HCT116 (cell line): ENCODE measurements around the gene THTPA. TPM values are rescaled to one million over a fixed set of nuclear protein-coding genes. Genes with fewer than 3 reads are reported as not detected.

ENCODE experiments used
- ATAC-seq: fragments of 200-7000 bp; cut with Tn5 transposase; 2 replicates; pipeline ENCODE4 v1.9.1; 2020; ENCODE audit warnings: mild to moderate bottlenecking, moderate library complexity
- BruUV-seq: library from RNA; stranded (reverse); fragments of 400-500 nt; replicated peaks from 2 replicates; lab custom pipeline; 2021; lab: Mats Ljungman, UMichigan
- CTCF ChIA-PET: fragments of 300-600 bp; sonication (Branson Sonifier 250); formaldehyde crosslinking; loops from one replicate; lab custom pipeline; 2021; ENCODE audit warnings: antibody characterized with exemption; lab: Charles Lee
- POLR2A ChIA-PET: fragments of 300-600, 350-600 bp; sonication (Branson Sonifier 250); formaldehyde crosslinking; loops from one replicate; lab custom pipeline; 2021; ENCODE audit warnings: antibody characterized with exemption; lab: Charles Lee
- RAD21 ChIA-PET, 2 experiments: fragments of 300-600 bp; sonication (Branson Sonifier 250); formaldehyde crosslinking; loops; one replicate each; lab custom pipeline; 2023; ENCODE audit warnings: low total read pairs in 2 of 2; ENCODE audit not compliant: uncharacterized antibody in 2 of 2, unreplicated experiment in 2 of 2, low non-redundant PET in 1 of 2; lab: Charles Lee
- DNase-seq: peaks from one replicate; pipeline ENCODE4 v3.0.0-alpha.2; 2010; ENCODE audit warnings: low read depth, low spot score
- H2AFZ ChIP-seq: fragments of 200-600 bp; shearing (Covaris generic), sonication (generic); 2 replicates; pipeline ENCODE4 v1.6.1; 2017; ENCODE audit warnings: low read depth, mixed run types, mixed read lengths, antibody characterized with exemption, low read length; ENCODE audit not compliant: poor library complexity, severe bottlenecking
- H3K27ac ChIP-seq: 2 replicates; pipeline ENCODE4 v1.5.1; 2012; ENCODE audit warnings: low read depth, low read length
- H3K27me3 ChIP-seq: fragments of 200-600 bp; sonication (generic); 2 replicates; pipeline ENCODE4 v1.6.1; 2016; ENCODE audit warnings: mixed run types, low read length, mixed read lengths; ENCODE audit not compliant: insufficient read depth
- H3K36me3 ChIP-seq, 2 experiments: fragments of 200-500 bp in 1 of 2; fragments of 200-600 bp in 1 of 2; sonication (Bioruptor generic) in 1 of 2; sonication (generic) in 1 of 2; 2 replicates each; pipeline versions ENCODE4 v1.5.1 to v1.6.1; 2014 to 2016; ENCODE audit warnings: low read length in 2 of 2, inconsistent platforms in 1 of 2, mixed read lengths in 1 of 2, mixed run types in 1 of 2; ENCODE audit not compliant: insufficient read depth in 2 of 2, control insufficient read depth in 1 of 2
- H3K4me1 ChIP-seq, 2 experiments: fragments of 200-600 bp in 1 of 2; sonication (generic) in 1 of 2; 2 replicates each; pipeline versions ENCODE4 v1.5.1 to v1.6.1; 2012 to 2017; ENCODE audit warnings: low read length in 2 of 2, inconsistent platforms in 1 of 2, mild to moderate bottlenecking in 1 of 2, mixed read lengths in 1 of 2, mixed run types in 1 of 2, moderate library complexity in 1 of 2; ENCODE audit not compliant: insufficient read depth in 2 of 2, control insufficient read depth in 1 of 2
- H3K4me2 ChIP-seq: fragments of 200-600 bp; sonication (generic); 2 replicates; pipeline ENCODE4 v1.6.1; 2017; ENCODE audit warnings: mixed run types, low read length, mixed read lengths
- H3K4me3 ChIP-seq, 2 experiments: fragments of 200-600 bp in 1 of 2; sonication (generic) in 1 of 2; replicated peaks in 1 of 2; 2 replicates each; pipeline ENCODE4 v1.5.1; 2011 to 2016; ENCODE audit warnings: low read length in 2 of 2, control low read depth in 1 of 2, low read depth in 1 of 2, mild to moderate bottlenecking in 1 of 2, mixed read lengths in 1 of 2, mixed run types in 1 of 2
- H3K79me2 ChIP-seq: fragments of 200-600 bp; sonication (generic); 2 replicates; pipeline ENCODE4 v1.6.1; 2017; ENCODE audit warnings: mild to moderate bottlenecking, mixed run types, low read length, moderate library complexity, mixed read lengths; ENCODE audit not compliant: insufficient read depth
- H3K9ac ChIP-seq: fragments of 200-600 bp; sonication (generic); 2 replicates; pipeline ENCODE4 v1.6.1; 2016; ENCODE audit warnings: low read length, mixed read lengths
- H3K9me2 ChIP-seq: fragments of 200-600 bp; sonication (generic), shearing (Covaris generic); 2 replicates; pipeline ENCODE4 v1.6.1; 2017; ENCODE audit warnings: mixed run types, mild to moderate bottlenecking, moderate library complexity; ENCODE audit not compliant: insufficient read depth
- H3K9me3 ChIP-seq, 2 experiments: fragments of 200-500 bp in 1 of 2; fragments of 200-600 bp in 1 of 2; sonication (Bioruptor generic) in 1 of 2; sonication (generic) in 1 of 2; 2 replicates each; pipeline ENCODE4 v1.6.1; 2014 to 2017; ENCODE audit warnings: low read length in 2 of 2, mixed read lengths in 2 of 2, inconsistent platforms in 1 of 2, low read depth in 1 of 2, mild to moderate bottlenecking in 1 of 2, mixed run types in 1 of 2, moderate library complexity in 1 of 2; ENCODE audit not compliant: control insufficient read depth in 1 of 2, insufficient read depth in 1 of 2
- H4K20me1 ChIP-seq: fragments of 200-600 bp; sonication (generic), shearing (Covaris generic); 2 replicates; pipeline ENCODE4 v1.6.1; 2017; ENCODE audit warnings: mixed run types, mild to moderate bottlenecking, moderate library complexity; ENCODE audit not compliant: insufficient read depth
- CEBPB ChIP-seq: IDR thresholded peaks from 2 replicates; pipeline ENCODE4 v1.6.1; 2012; ENCODE audit warnings: low read depth
- ELF1 ChIP-seq: IDR thresholded peaks from 2 replicates; pipeline ENCODE4 v1.6.1; 2012; ENCODE audit warnings: low read depth, borderline replicate concordance
- EZH2phosphoT487 ChIP-seq: fragments of 200-600 bp; IDR thresholded peaks from 2 replicates; pipeline ENCODE4 v1.6.1; 2018; ENCODE audit warnings: antibody characterized with exemption, borderline replicate concordance
- POLR2AphosphoS5 ChIP-seq: IDR thresholded peaks from 2 replicates; pipeline ENCODE4 v1.6.1; 2011; ENCODE audit warnings: mild to moderate bottlenecking, low read depth, low read length, moderate library complexity
- REST ChIP-seq: IDR thresholded peaks from 2 replicates; pipeline ENCODE4 v1.6.1; 2012; ENCODE audit warnings: low read depth
- SRF ChIP-seq: IDR thresholded peaks from 2 replicates; pipeline ENCODE4 v1.6.1; 2012; ENCODE audit warnings: low read depth
- ZBTB33 ChIP-seq: IDR thresholded peaks from 2 replicates; pipeline ENCODE4 v1.6.1; 2011; ENCODE audit warnings: mild to moderate bottlenecking, low read length, moderate library complexity; ENCODE audit not compliant: insufficient replicate concordance; ENCODE audit errors: extremely low read depth
- ZFX ChIP-seq: fragments of 450-650 bp; IDR thresholded peaks from 2 replicates; pipeline ENCODE4 v1.6.1; 2017
- intact Hi-C: fragments of 100-400 bp; cut with micrococcal nuclease; formaldehyde crosslinking; loops from 2 replicates; pipeline ENCODE4 v1.10.0; 2022
- total RNA-seq: library from RNA; stranded (reverse); gene quantifications from one replicate; pipeline ENCODE4 v1.2.1, GENCODE V29; 2021; ENCODE audit not compliant: unreplicated experiment
- TF ChIP-seq, protein P1 (sequence below), 3 experiments: fragments of 200-600 bp in 1 of 3; sonication (generic) in 1 of 3; IDR thresholded peaks in 2 of 3; conservative IDR thresholded peaks in 1 of 3; 2 replicates each; pipeline ENCODE4 v1.5.1; 2012 to 2017; ENCODE audit warnings: low read depth in 2 of 3, low read length in 2 of 3, antibody characterized with exemption in 1 of 3, borderline replicate concordance in 1 of 3, control low read depth in 1 of 3, mild to moderate bottlenecking in 1 of 3, mixed read lengths in 1 of 3, mixed run types in 1 of 3, moderate library complexity in 1 of 3; ENCODE audit not compliant: insufficient read depth in 1 of 3
- TF ChIP-seq, protein P2 (sequence below): IDR thresholded peaks from 2 replicates; pipeline ENCODE4 v1.6.1; 2012

Gene THTPA
- total RNA-seq, 1 experiment from 2014 or later = 5.8 TPM

- no peak for TF ChIP-seq EZH2phosphoT487
- no peak for TF ChIP-seq POLR2AphosphoS5
- TF ChIP-seq ZFX = no peak
- TF ChIP-seq, protein P1, sequence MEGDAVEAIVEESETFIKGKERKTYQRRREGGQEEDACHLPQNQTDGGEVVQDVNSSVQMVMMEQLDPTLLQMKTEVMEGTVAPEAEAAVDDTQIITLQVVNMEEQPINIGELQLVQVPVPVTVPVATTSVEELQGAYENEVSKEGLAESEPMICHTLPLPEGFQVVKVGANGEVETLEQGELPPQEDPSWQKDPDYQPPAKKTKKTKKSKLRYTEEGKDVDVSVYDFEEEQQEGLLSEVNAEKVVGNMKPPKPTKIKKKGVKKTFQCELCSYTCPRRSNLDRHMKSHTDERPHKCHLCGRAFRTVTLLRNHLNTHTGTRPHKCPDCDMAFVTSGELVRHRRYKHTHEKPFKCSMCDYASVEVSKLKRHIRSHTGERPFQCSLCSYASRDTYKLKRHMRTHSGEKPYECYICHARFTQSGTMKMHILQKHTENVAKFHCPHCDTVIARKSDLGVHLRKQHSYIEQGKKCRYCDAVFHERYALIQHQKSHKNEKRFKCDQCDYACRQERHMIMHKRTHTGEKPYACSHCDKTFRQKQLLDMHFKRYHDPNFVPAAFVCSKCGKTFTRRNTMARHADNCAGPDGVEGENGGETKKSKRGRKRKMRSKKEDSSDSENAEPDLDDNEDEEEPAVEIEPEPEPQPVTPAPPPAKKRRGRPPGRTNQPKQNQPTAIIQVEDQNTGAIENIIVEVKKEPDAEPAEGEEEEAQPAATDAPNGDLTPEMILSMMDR (IDR thresholded peaks at IDR 0.05 in 2 of 3, conservative IDR thresholded peaks at IDR 0.05 in 1 of 3; ENCODE audit: borderline replicate concordance in 1 of 3, insufficient read depth in 1 of 3, low read depth in 2 of 3, low read length in 2 of 3) = no peak
These were observed 9.6 kb downstream of the THTPA start (continued) for GRCh38 chr14:23565626-23566025.

DNA sequence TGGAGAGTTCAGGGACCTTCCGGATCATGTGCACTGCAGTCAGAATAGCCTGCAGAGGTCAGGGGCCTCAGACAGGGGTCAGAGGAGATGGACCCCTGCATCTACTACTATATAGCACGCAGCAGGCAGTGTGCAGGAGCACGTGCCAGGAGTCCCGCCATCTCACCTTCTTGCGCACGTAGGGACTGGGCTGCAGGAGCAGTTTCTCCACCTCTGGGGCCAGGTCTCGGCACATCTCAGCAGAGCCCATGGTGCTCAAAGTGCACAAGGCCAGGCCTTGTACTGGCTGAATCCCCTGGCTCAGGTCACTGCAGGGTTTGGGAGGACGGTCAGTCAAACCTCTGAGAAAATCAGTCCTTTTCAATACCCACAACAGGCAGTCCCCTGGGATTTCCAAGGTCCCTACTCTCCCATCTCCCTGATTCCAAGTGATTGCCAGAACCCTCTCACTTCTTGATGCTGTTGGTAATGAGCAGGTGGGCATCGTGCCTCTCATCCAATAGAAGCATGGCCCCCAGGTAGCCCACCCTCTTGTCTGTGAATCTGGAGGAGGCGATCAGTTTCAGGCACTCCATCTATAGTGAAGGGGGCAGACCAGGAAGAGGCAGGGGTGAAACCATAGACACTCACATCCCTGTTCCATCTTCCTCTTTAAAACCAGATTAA, 10.2 kb downstream of the THTPA start:
- POLR2A ChIA-PET = interaction anchor here (0.7 to 1.2 kb wide), 2 partner anchors 11 to 22 kb away, joined by 3 to 6 read pairs; no protein-coding TSS in a partner anchor
- CTCF ChIA-PET = interaction anchor here (1.1 to 3.6 kb wide), 2 partner anchors 22 to 344 kb away, joined by 3 to 13 read pairs; no protein-coding TSS in a partner anchor
- no TSS peak for BruUV-seq
- no peak for TF ChIP-seq SRF
- TF ChIP-seq POLR2AphosphoS5 = no peak
- no peak for TF ChIP-seq EZH2phosphoT487
- TF ChIP-seq, protein P2, sequence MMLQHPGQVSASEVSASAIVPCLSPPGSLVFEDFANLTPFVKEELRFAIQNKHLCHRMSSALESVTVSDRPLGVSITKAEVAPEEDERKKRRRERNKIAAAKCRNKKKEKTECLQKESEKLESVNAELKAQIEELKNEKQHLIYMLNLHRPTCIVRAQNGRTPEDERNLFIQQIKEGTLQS = no peak
- TF ChIP-seq, protein P1 (IDR thresholded peaks at IDR 0.05 in 2 of 3, conservative IDR thresholded peaks at IDR 0.05 in 1 of 3; ENCODE audit: borderline replicate concordance in 1 of 3, insufficient read depth in 1 of 3, low read depth in 2 of 3, low read length in 2 of 3) = no peak
- no peak for TF ChIP-seq CEBPB
- no peak for TF ChIP-seq ELF1
- TF ChIP-seq REST = no peak
- TF ChIP-seq ZBTB33 = no peak

More for the DNA sequence above, 10.2 kb downstream of the THTPA start:
- H3K9ac ChIP-seq = peak overlapping the region; percentile 80
- intact Hi-C loops = no loop called here
- H3K79me2 ChIP-seq = peaks cover 10% of the 10 kb centered on the region; the same call in 1 of the 2 replicates
- H3K4me1 ChIP-seq = peaks cover 26 to 34% of the 10 kb centered on the region in 2 experiments
- no peaks in the 10 kb centered on the region for H4K20me1 ChIP-seq
- peak overlapping the region; percentile 89 for H3K4me2 ChIP-seq
- no peak for DNase-seq
- RAD21 ChIA-PET = no interaction called here
- H2AFZ ChIP-seq = no peak overlapping the region
- H3K36me3 ChIP-seq = peaks cover 9% of the 10 kb centered on the region in 2 experiments; a peak in 3 of 4 replicates
- H3K4me3 ChIP-seq = peak overlapping the region; percentile 85 to 88
- peak overlapping the region; percentile 86; the same call in 1 of the 2 replicates for H3K27ac ChIP-seq
- no peaks in the 10 kb centered on the region for H3K27me3 ChIP-seq
- H3K9me2 ChIP-seq = no peaks in the 10 kb centered on the region
- no peaks in the 10 kb centered on the region for H3K9me3 ChIP-seq
- ATAC-seq = no peak
